Measurements from ENCODE around the gene RNF222. TPM values are rescaled to one million over a fixed set of nuclear protein-coding genes. Genes with fewer than 3 reads are reported as not detected.
"Not testable (repeated sequence)": the region's sequence is repeated elsewhere in the genome, so short reads cannot be mapped to it uniquely, and the experiment has no call there.

RNF222 gene
- polyA plus RNA-seq, 4 donors = 0.06 to 0.11 (median 0.06) TPM; not detected in 1

GRCh38 chr17:8413328-8413727 lies 15.7 kb upstream of the RNF222 start:
- DNase-seq (ENCODE audit: low read depth in 4 of 4, low spot score in 3 of 4) = no peak

DNA sequence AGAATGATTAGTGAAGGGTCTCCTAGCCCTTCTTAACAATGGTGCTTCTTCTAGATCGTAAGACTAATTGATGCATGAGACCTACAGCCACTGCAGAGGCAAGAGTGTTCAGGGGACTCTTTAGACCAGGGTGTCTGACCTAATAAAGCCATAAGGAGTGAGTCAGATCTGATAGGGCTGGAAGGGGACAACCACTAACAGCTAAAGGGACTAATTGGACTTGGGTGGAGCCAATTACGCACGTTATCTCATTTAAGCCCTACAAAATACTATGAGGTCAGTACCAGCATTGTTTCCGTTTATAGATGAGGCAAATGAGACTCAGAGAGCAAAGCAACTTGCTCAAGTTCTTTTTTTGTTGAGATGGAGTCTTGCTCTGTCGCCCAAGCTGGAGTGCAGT lies 14.5 kb upstream of the RNF222 start:
- no peak for DNase-seq (ENCODE audit: low read depth in 4 of 4, low spot score in 3 of 4)

- no peak for DNase-seq (ENCODE audit: low read depth in 4 of 4, low spot score in 3 of 4)
Measured at GRCh38 chr17:8410883-8411238, 13.2 kb upstream of the RNF222 start.

GRCh38 chr17:8409966-8410882 lies 12.6 kb upstream of the RNF222 start:
- peak; percentile 85 to 89 (median 87) for DNase-seq (ENCODE audit: low read depth in 4 of 4, low spot score in 3 of 4)

GRCh38 chr17:8408371-8408770 lies 10.7 kb upstream of the RNF222 start:
- DNase-seq (ENCODE audit: low read depth in 4 of 4, low spot score in 3 of 4) = no peak

DNA sequence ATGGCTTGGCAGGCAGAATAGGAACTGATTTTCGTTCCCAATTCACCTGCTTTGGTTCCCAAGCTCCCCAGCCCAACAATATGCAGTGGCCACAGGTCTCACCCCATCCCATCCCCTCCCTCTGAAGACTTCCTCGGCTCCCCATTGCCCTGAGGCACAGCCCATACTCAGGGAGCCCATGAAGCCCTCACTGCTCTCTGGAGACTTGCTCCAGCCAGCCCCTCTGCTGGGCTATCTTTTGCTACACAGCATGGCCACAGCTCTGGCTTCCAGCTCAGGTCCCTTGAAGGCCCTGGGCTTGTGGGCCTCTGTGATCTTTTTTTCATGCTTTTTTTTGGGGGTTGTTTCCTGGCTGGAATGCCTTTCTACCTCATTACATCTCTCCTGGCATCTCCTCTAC lies 8.5 kb upstream of the RNF222 start:
- no peak for DNase-seq (ENCODE audit: low read depth in 4 of 4, low spot score in 3 of 4)

DNA sequence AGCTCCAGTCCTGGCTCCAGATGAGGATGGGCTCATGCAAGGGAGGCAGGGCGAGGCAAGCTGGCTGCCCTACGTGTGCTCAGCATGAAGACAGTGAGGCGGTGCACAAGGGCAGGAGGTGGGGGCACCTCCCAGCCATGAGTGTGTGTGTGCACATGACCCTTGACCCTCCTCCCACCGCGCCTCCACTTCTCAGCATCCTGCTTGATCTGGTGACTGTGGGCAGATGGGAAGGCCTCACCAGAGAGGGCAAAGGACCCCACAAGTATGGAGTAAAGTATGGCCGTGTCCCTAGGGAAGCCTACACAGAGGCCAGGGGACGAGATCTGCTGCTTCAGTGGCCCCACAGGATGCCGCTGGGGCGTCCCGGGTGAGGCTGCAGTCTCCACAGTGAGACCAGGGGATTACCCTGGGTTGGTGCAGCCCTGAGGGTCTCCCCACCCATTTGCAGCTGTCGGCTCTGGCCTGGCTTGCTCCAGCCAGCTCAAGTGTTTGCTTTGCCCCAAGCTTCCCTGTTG lies 7.9 kb upstream of the RNF222 start:
- no peak for DNase-seq (ENCODE audit: low read depth in 4 of 4, low spot score in 3 of 4)

DNA sequence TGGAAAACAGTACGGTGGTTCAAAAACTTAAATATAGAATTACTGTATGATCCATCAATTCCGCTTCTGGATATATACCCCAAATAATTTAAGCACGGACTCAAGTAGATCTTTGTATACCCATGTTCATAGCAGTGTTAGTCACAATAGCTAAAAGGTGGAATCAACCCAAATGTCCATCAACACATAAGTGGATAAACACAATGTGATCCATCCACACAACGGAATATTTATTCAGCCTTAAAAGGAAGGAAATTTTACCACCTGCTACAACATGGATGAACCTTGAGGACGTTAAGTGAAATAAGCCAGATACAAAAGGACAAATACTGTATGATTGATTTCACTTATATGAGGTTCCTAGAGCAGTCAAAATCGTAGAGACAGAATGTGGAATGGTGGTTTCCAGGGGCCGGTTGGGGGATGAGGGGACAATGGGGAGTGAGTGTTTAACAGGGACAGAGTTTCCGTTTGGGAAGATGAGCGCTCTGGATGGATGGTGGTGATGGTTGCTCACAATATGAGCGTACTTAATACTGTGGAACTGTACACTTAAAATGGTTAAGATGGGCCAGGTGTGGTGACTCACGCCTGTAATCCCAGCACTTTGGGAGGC lies 5.4 kb upstream of the RNF222 start:
- no peak for DNase-seq (ENCODE audit: low read depth in 4 of 4, low spot score in 3 of 4)

DNA sequence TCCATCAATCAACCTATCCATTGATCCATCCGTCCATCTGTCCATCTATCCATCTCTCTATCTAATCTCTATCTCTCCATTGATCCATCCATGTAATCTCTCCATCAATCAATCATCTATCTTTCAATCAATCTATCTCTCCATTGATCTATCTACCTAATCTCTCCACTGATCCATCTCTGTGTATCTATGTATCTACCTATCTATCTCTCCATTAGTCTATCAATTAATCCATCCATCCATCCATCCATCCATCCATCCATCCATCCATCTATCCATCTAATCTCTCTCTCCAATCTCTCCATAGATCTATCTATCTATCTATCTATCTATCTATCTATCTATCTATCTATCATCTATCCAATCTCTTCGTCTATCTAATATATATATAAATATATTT lies 3.5 kb upstream of the RNF222 start:
- DNase-seq (ENCODE audit: low read depth in 4 of 4, low spot score in 3 of 4) = no peak

DNA sequence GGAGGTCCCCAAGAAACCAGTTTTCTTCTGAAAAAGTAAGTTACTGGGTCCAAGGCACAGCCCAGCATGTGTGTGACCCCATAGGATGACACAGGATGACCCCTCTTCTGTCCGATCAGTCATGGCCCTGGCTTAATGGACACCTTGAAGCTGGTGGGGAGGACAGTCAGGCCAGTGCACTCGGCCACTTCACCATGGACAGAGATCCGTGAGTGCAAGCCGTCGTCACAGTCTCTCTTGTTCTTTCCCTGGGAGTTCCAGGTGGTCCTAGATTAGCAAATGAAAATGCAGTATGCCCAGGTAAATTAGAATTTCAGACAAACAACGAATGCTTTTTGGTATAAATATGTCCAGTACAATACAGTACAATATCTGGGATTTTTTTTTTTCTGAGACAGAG lies 1.4 kb upstream of the RNF222 start:
- no peak for DNase-seq (ENCODE audit: low read depth in 4 of 4, low spot score in 3 of 4)

- not testable (repeated sequence) for DNase-seq (ENCODE audit: low read depth in 4 of 4, low spot score in 3 of 4)
Measured at GRCh38 chr17:8394497-8394896, 3.1 kb downstream of the RNF222 start.

- no peak for DNase-seq (ENCODE audit: low read depth in 4 of 4, low spot score in 3 of 4)
Measured at GRCh38 chr17:8393470-8394231, 4.0 kb downstream of the RNF222 start.

DNA sequence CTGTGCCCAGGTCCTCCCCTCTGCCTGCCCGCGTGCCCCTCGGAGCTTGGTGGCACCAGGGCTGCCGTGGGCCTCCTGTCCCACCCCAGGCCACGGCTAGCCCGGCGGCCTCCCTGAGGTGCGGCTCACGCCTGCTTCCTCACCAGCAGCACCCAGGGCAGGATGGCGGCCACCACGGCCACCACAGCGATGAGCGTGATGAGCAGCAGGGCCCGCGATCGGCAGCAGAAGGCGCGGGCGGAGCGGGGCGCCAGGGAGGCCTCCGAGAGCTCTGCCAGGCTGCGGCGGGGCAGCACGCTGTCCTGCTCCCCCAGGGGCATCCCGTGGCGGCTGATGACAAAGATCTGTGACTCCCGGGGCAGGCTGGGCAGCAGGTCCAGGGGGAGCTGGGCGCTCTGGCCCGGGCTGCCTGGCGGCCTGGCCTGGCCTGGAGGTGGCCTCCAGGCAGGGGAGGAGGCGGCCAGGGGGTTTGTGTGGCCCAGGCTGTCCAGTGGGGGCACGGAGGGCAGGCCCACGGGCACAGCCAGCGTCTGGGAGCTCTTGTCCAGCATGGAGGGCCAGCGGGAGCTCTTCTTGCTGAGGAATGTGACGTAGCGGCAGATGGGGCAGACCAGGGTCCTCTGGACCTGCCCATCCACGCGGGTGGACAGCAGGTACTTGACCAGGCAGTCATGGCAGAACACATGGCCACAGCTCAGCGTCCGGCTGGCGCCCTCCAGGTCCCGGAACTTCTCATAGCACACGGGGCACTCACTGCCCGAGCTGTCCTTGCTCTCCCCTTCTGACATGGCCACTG lies 4.8 kb downstream of the RNF222 start:
- DNase-seq (ENCODE audit: low read depth in 4 of 4, low spot score in 3 of 4) = no peak

DNA sequence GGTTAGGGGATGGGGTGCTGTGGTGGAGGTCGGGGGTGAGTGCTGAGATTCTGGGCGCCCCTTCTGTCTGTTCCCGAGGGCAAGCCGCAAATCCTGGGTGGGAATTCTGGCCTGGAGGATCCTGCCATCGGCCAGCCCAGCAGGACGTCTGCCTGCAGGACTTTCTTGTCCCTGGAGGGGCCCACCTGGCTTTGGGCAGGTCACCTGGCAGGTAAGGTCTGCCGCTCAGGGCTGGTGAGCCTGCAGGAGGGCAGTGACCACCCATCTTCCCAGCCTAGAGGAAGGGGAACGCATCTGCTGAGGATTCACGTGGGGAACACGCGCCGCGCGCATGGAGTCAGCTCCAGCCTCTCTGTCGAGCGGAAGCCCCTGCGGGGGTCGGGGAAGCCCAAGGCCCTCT lies 5.4 kb downstream of the RNF222 start:
- DNase-seq (ENCODE audit: low read depth in 4 of 4, low spot score in 3 of 4) = no peak

- no peak for DNase-seq (ENCODE audit: low read depth in 4 of 4, low spot score in 3 of 4)
Measured at GRCh38 chr17:8391711-8392110, 5.9 kb downstream of the RNF222 start.

GRCh38 chr17:8387914-8388651 lies 9.5 kb downstream of the RNF222 start:
- no peak for DNase-seq (ENCODE audit: low read depth in 4 of 4, low spot score in 3 of 4)

DNA sequence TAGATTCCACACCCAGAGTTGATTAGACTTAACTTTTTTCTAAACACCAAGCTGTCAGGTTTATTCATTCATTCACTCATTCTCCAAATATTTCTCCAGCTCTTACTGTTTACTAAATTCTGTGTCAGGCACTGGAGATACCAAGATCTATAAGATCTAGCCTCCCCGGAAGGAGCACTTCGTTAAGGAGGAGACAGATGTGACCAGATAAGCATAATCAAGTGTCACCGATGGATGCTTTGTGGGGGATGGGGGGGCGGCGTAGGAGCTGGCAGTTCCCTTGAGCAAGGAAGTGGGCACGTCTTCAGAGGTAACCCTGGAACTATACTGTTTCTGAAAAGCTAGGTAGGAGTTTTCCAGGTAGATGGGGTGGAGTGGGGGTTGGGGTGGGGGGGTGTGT lies 10.8 kb downstream of the RNF222 start:
- no peak for DNase-seq (ENCODE audit: low read depth in 4 of 4, low spot score in 3 of 4)

DNA sequence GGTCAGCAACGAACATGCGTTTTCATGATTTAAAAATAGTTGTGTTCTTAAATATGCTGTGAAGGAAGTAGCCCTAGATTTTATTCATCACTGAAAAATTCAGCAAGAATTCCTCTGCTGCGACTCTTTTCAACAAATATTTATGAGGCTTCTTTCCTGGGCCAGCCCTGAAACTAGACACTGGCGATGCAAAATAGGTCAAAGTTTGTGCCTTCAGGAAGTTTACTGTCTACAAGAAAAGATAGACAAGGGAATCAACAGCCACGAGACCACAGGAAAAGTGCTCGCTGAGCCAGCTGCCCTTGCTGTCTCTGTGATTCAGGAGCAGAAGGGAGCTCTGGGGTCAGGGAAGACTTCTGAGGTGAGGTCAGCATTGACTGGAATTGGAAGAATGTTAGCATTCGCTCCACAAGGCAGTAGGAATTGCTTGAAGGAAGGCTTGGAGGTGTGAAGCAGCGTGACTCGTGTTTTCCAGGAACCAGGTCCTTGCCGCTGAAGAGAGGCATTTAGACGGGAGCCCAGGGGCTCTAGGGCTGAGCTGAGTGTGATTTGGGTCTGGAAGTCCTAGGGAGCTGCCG lies 12.7 kb downstream of the RNF222 start:
- DNase-seq (ENCODE audit: low read depth in 4 of 4, low spot score in 3 of 4) = no peak

DNA sequence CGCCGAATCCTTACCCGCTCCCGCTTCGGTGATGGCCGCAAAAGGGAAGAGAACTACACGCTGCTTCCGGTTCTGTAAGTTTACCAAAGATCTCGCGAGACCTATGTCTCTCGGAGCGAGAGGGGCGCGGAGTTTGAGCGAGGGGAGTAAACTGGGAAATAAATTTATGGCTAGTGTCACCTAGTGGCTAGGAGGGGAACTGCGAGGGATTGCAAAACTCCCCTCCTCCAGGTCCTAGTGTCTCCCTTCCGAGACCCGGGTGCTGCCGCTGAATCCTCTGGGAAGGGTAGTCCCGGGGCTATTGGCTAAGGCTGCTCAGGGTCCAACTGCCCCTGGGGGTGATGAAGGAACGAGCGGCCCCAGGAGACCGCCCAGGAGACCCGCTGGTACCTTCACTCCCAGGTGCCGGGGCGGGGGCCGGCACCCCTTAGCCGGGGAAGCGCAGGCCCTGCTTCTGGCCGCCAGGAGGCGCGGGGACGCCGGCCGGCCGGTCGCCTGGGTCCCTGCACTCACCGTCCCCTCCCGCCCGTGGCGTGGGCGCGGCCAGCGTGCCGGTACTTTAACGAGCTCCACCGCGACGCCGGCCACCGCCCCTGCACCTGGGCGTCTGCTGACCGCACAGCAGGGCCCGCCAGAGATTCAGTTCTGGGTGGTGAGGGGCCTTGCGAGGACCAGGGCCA lies 14.3 kb downstream of the RNF222 start, which contains the start of gene RPL26:
Gene RPL26 (minus strand): TSS at position 51 of the 680 bp plus-strand sequence. CDS start 883 bp downstream, outside the sequence.
- DNase-seq (ENCODE audit: low read depth in 4 of 4, low spot score in 3 of 4) = peak; percentile 94 to 99 (median 98)
